Testis (tissue), 2 donors: ENCODE data around the gene SLC9A9.

Experiments used
- POLR2A ChIP-seq: fragments of 450-650 bp; IDR thresholded peaks from one replicate; pipeline ENCODE4 v1.6.1; 2017; ENCODE audit warnings: antibody characterized with exemption, mild to moderate bottlenecking, moderate library complexity
- TF ChIP-seq, protein P1 (sequence below), 3 experiments: fragments of 450-650 bp in 2 of 3; fragments of 200-600 bp in 1 of 3; sonication (generic) in 1 of 3; IDR thresholded peaks; one replicate each; pipeline ENCODE4 v1.5.1; 2016 to 2019; ENCODE audit warnings: antibody characterized with exemption in 3 of 3, mild to moderate bottlenecking in 2 of 3, moderate library complexity in 1 of 3

DNA sequence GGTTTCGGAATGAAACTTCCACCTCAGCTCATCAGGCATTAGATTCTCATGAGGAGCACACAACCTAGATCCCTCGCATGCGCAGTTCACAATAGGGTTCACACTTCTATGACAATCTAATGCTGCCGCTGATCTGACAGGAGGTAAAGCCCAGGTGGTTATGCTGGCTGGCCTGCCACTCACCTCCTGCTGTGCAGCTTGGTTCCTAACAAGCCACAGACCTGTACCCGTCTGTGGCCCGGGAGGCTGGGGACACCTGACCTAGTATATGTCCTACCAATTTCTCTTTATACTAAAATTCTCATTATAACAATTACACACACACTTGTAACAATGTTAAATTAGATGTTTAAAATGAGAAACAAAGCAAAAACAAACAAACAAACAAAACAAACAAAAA lies 172.2 kb downstream of the SLC9A9 start:
- TF ChIP-seq, protein P1, sequence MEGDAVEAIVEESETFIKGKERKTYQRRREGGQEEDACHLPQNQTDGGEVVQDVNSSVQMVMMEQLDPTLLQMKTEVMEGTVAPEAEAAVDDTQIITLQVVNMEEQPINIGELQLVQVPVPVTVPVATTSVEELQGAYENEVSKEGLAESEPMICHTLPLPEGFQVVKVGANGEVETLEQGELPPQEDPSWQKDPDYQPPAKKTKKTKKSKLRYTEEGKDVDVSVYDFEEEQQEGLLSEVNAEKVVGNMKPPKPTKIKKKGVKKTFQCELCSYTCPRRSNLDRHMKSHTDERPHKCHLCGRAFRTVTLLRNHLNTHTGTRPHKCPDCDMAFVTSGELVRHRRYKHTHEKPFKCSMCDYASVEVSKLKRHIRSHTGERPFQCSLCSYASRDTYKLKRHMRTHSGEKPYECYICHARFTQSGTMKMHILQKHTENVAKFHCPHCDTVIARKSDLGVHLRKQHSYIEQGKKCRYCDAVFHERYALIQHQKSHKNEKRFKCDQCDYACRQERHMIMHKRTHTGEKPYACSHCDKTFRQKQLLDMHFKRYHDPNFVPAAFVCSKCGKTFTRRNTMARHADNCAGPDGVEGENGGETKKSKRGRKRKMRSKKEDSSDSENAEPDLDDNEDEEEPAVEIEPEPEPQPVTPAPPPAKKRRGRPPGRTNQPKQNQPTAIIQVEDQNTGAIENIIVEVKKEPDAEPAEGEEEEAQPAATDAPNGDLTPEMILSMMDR (IDR thresholded peaks at IDR 0.05) = no peak
- TF ChIP-seq POLR2A = no peak
